ENCODE results near the gene NAPSA. TPM values are rescaled to one million over a fixed set of nuclear protein-coding genes. Genes with fewer than 3 reads are reported as not detected.

NAPSA gene
- polyA plus RNA-seq, 1 of the 3 experiments (the other 2 are of a cell fraction) = 0.43 TPM

- H3F3A ChIP-seq (replicated peaks; ENCODE audit: insufficient read depth) = peaks cover under 1% of the 10 kb centered on the region
- H3K4me1 ChIP-seq (ENCODE audit: control insufficient read depth in 1 of 2, insufficient read depth in 2 of 2, low read depth in 1 of 2, low read length in 1 of 2) = peaks cover 0 to 2% of the 10 kb centered on the region in 2 experiments; a peak in 1 of 4 replicates
- no peaks in the 10 kb centered on the region for H3K79me2 ChIP-seq (ENCODE audit: insufficient read depth)
- no peaks in the 10 kb centered on the region for H3K9me3 ChIP-seq
- H3K4me2 ChIP-seq = no peak overlapping the region
- ChIA-PET POLR2A (no interaction called here), CTCF (no interaction called here)
- no peak overlapping the region for H2AFZ ChIP-seq (ENCODE audit: low read depth)
- H3K27ac ChIP-seq (ENCODE audit: low read depth in 2 of 2, low read length in 1 of 2) = no peak overlapping the region
- TF ChIP-seq REST (IDR thresholded peaks at IDR 0.05; ENCODE audit: low read depth, low read length) = no peak
- no peak for TF ChIP-seq RAD21 (IDR thresholded peaks at IDR 0.05; ENCODE audit: low read length)
- no peak for TF ChIP-seq FOXJ3 (CRISPR knock-in tag; IDR thresholded peaks at IDR 0.05)
- TF ChIP-seq MEF2A (IDR thresholded peaks at IDR 0.05; ENCODE audit: borderline replicate concordance, low read depth) = no peak
- no peak for TF ChIP-seq RXRA (IDR thresholded peaks at IDR 0.05; ENCODE audit: borderline replicate concordance, low read depth)
- no peak for TF ChIP-seq POLR2AphosphoS5 (IDR thresholded peaks at IDR 0.05; ENCODE audit: low read depth, low read length)
- no peak for TF ChIP-seq RCOR1 (IDR thresholded peaks at IDR 0.05; ENCODE audit: low read length)
- no peak for TF ChIP-seq NFIC (IDR thresholded peaks at IDR 0.05; ENCODE audit: borderline replicate concordance)
- no peak for TF ChIP-seq EZH2phosphoT487 (IDR thresholded peaks at IDR 0.05; ENCODE audit: borderline replicate concordance, low read depth)
- TF ChIP-seq, protein P1, sequence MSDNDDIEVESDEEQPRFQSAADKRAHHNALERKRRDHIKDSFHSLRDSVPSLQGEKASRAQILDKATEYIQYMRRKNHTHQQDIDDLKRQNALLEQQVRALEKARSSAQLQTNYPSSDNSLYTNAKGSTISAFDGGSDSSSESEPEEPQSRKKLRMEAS (IDR thresholded peaks at IDR 0.05; ENCODE audit: low read depth) = no peak
- no peaks in the 10 kb centered on the region for H4K20me1 ChIP-seq (ENCODE audit: insufficient read depth)
- no peaks in the 10 kb centered on the region for H3K9me2 ChIP-seq
- H3K36me3 ChIP-seq (replicated peaks in 1 of 2; ENCODE audit: control insufficient read depth in 1 of 2, insufficient read depth in 2 of 2, low read length in 1 of 2) = no peaks in the 10 kb centered on the region
- no peak for DNase-seq
- H3K9ac ChIP-seq = no peak overlapping the region
- peaks cover 19% of the 10 kb centered on the region for H3K27me3 ChIP-seq (ENCODE audit: insufficient read depth)
- 70% methylated on average over 8 of the region's 8 CpGs for WGBS (ENCODE audit: low lambda C conversion rate)
- H3K4me3 ChIP-seq (ENCODE audit: low read depth in 2 of 2, low read length in 1 of 2) = no peak overlapping the region
Measured at GRCh38 chr19:50318438-50318837, 47.0 kb downstream of the NAPSA start.

GRCh38 chr19:50317115-50317514 is 48.3 kb downstream of the NAPSA start:
- Histone ChIP-seq H3K4me1 (ENCODE audit: control insufficient read depth in 1 of 2, insufficient read depth in 2 of 2, low read depth in 1 of 2, low read length in 1 of 2) (peaks cover 0 to 2% of the 10 kb centered on the region in 2 experiments; a peak in 1 of 4 replicates), H3K9me3 (no peaks in the 10 kb centered on the region), H3K36me3 (replicated peaks in 1 of 2; ENCODE audit: control insufficient read depth in 1 of 2, insufficient read depth in 2 of 2, low read length in 1 of 2) (no peaks in the 10 kb centered on the region), H3K4me3 (ENCODE audit: low read depth in 2 of 2, low read length in 1 of 2) (no peak overlapping the region), H3K27ac (ENCODE audit: low read depth in 2 of 2, low read length in 1 of 2) (no peak overlapping the region), H3F3A (replicated peaks; ENCODE audit: insufficient read depth) (peaks cover 4% of the 10 kb centered on the region), H3K4me2 (no peak overlapping the region), H3K9ac (no peak overlapping the region), H3K79me2 (ENCODE audit: insufficient read depth) (no peaks in the 10 kb centered on the region), H3K27me3 (ENCODE audit: insufficient read depth) (peaks cover 25% of the 10 kb centered on the region), H4K20me1 (ENCODE audit: insufficient read depth) (no peaks in the 10 kb centered on the region), H2AFZ (ENCODE audit: low read depth) (no peak overlapping the region), H3K9me2 (no peaks in the 10 kb centered on the region)
- no peak for DNase-seq
- 76% methylated on average over 4 of the region's 4 CpGs for WGBS (ENCODE audit: low lambda C conversion rate)
- ChIA-PET CTCF (interaction anchor here (0.8 to 2.5 kb wide), 2 partner anchors 12 to 33 kb away, joined by 3 to 15 read pairs; partner anchors contain the start of gene KCNC3), POLR2A (interaction anchor here (1.5 to 1.9 kb wide), 2 partner anchors 8 to 11 kb away, joined by 5 to 13 read pairs; no protein-coding TSS in a partner anchor)
- TF ChIP-seq TEAD4 (IDR thresholded peaks at IDR 0.05; ENCODE audit: borderline replicate concordance, insufficient read depth) (no peak), ELF1 (IDR thresholded peaks at IDR 0.05) (no peak), RCOR1 (IDR thresholded peaks at IDR 0.05; ENCODE audit: low read length) (no peak), JUND (IDR thresholded peaks at IDR 0.05) (no peak), POLR2AphosphoS5 (IDR thresholded peaks at IDR 0.05; ENCODE audit: low read depth, low read length) (no peak), CHD2 (IDR thresholded peaks at IDR 0.05; ENCODE audit: low read length, partially characterized antibody) (no peak), MXI1 (IDR thresholded peaks at IDR 0.05; ENCODE audit: low read depth, low read length) (no peak), SMC3 (IDR thresholded peaks at IDR 0.05; ENCODE audit: low read depth, low read length) (no peak), RAD21 (IDR thresholded peaks at IDR 0.05; ENCODE audit: low read length) (no peak), FOSL2 (IDR thresholded peaks at IDR 0.05; ENCODE audit: borderline replicate concordance, low read depth) (no peak), GATA2 (CRISPR knock-in tag; IDR thresholded peaks at IDR 0.05) (no peak), MEF2A (IDR thresholded peaks at IDR 0.05; ENCODE audit: borderline replicate concordance, low read depth) (no peak)
- TF ChIP-seq, protein P2, sequence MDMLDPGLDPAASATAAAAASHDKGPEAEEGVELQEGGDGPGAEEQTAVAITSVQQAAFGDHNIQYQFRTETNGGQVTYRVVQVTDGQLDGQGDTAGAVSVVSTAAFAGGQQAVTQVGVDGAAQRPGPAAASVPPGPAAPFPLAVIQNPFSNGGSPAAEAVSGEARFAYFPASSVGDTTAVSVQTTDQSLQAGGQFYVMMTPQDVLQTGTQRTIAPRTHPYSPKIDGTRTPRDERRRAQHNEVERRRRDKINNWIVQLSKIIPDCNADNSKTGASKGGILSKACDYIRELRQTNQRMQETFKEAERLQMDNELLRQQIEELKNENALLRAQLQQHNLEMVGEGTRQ (IDR thresholded peaks at IDR 0.05; ENCODE audit: borderline replicate concordance, low read depth, low read length) = no peak
- TF ChIP-seq, protein P3, sequence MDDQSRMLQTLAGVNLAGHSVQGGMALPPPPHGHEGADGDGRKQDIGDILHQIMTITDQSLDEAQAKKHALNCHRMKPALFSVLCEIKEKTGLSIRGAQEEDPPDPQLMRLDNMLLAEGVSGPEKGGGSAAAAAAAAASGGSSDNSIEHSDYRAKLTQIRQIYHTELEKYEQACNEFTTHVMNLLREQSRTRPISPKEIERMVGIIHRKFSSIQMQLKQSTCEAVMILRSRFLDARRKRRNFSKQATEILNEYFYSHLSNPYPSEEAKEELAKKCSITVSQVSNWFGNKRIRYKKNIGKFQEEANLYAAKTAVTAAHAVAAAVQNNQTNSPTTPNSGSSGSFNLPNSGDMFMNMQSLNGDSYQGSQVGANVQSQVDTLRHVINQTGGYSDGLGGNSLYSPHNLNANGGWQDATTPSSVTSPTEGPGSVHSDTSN (IDR thresholded peaks at IDR 0.05) = no peak
- TF ChIP-seq, protein P4, sequence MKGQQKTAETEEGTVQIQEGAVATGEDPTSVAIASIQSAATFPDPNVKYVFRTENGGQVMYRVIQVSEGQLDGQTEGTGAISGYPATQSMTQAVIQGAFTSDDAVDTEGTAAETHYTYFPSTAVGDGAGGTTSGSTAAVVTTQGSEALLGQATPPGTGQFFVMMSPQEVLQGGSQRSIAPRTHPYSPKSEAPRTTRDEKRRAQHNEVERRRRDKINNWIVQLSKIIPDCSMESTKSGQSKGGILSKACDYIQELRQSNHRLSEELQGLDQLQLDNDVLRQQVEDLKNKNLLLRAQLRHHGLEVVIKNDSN (IDR thresholded peaks at IDR 0.05; ENCODE audit: borderline replicate concordance, low read depth) = no peak
- TF ChIP-seq, protein P1 (IDR thresholded peaks at IDR 0.05; ENCODE audit: low read depth) = no peak
